T-helper 22 cell (primary cell): Measurements from ENCODE around the gene CCDC171.
"Not testable (repeated sequence)": the region's sequence is repeated elsewhere in the genome, so short reads cannot be mapped to it uniquely, and the experiment has no call there.

Source experiments
- DNase-seq: peaks from one replicate; pipeline ENCODE4 v3.0.0-alpha.2; 2020; ENCODE audit warnings: low read depth

CCDC171 gene

GRCh38 chr9:15763371-15763770 is 210.5 kb downstream of the CCDC171 start:
- no peak for DNase-seq

- DNase-seq: no peak
These were observed 211.3 kb downstream of the CCDC171 start for GRCh38 chr9:15764131-15764530.

- no peak for DNase-seq
These were observed 216.7 kb downstream of the CCDC171 start for GRCh38 chr9:15769547-15769946.

GRCh38 chr9:15778861-15779260 is 226.0 kb downstream of the CCDC171 start:
- DNase-seq: no peak

GRCh38 chr9:15782106-15782505 is 229.3 kb downstream of the CCDC171 start:
- no peak for DNase-seq

- DNase-seq: no peak
These were observed 232.7 kb downstream of the CCDC171 start for GRCh38 chr9:15785584-15785983.

GRCh38 chr9:15786616-15787015 is 233.8 kb downstream of the CCDC171 start:
- DNase-seq: no peak

GRCh38 chr9:15810219-15810899 is 257.5 kb downstream of the CCDC171 start:
- not testable (repeated sequence) for DNase-seq

- DNase-seq: no peak
These were observed 260.2 kb downstream of the CCDC171 start for GRCh38 chr9:15813076-15813475.

- DNase-seq: no peak
These were observed 271.5 kb downstream of the CCDC171 start for GRCh38 chr9:15824310-15824709.

GRCh38 chr9:15831384-15831783 is 278.5 kb downstream of the CCDC171 start:
- no peak for DNase-seq

- DNase-seq: no peak
These were observed 281.7 kb downstream of the CCDC171 start for GRCh38 chr9:15834541-15834940.

- DNase-seq: no peak
These were observed 284.3 kb downstream of the CCDC171 start for GRCh38 chr9:15837079-15837679.

GRCh38 chr9:15842051-15842450 is 289.2 kb downstream of the CCDC171 start:
- DNase-seq: no peak

- no peak for DNase-seq
These were observed 290.5 kb downstream of the CCDC171 start for GRCh38 chr9:15843316-15843715.

GRCh38 chr9:15843931-15844330 is 291.1 kb downstream of the CCDC171 start:
- no peak for DNase-seq

- no peak for DNase-seq
These were observed 293.8 kb downstream of the CCDC171 start for GRCh38 chr9:15846611-15847010.

- no peak for DNase-seq
These were observed 297.0 kb downstream of the CCDC171 start for GRCh38 chr9:15849871-15850270.

- no peak for DNase-seq
These were observed 298.9 kb downstream of the CCDC171 start for GRCh38 chr9:15851766-15852165.

- DNase-seq: no peak
These were observed 303.7 kb downstream of the CCDC171 start for GRCh38 chr9:15856591-15856990.

- no peak for DNase-seq
These were observed 314.5 kb downstream of the CCDC171 start for GRCh38 chr9:15867334-15867733.

GRCh38 chr9:15867988-15868387 is 315.1 kb downstream of the CCDC171 start:
- DNase-seq: no peak

- DNase-seq: no peak
These were observed 320.8 kb downstream of the CCDC171 start for GRCh38 chr9:15873573-15874177.

- no peak for DNase-seq
These were observed 329.5 kb downstream of the CCDC171 start for GRCh38 chr9:15882328-15882727.
